Trophoblast cell (in vitro differentiated cells and primary cell): ENCODE data around the gene CALN1.
"Not testable (repeated sequence)": the region's sequence is repeated elsewhere in the genome, so short reads cannot be mapped to it uniquely, and the experiment has no call there.

Experiments
- DNase-seq, 2 donors: peaks; one replicate each; pipeline ENCODE4 v3.0.0-alpha.2; 2016
- H2AFZ ChIP-seq: 2 replicates; pipeline ENCODE4 v1.6.1; 2013; ENCODE audit warnings: low read length, moderate library complexity, mild to moderate bottlenecking; ENCODE audit not compliant: insufficient read depth, poor library complexity
- H2AK5ac ChIP-seq: 2 replicates; pipeline ENCODE4 v1.6.1; 2013; ENCODE audit warnings: mild to moderate bottlenecking, low read length
- H2BK120ac ChIP-seq: 2 replicates; pipeline ENCODE4 v1.6.1; 2013; ENCODE audit warnings: low read length, mild to moderate bottlenecking, moderate library complexity; ENCODE audit not compliant: insufficient read depth, poor library complexity
- H2BK12ac ChIP-seq: 2 replicates; pipeline ENCODE4 v1.6.1; 2013; ENCODE audit warnings: mild to moderate bottlenecking, low read length, moderate library complexity
- H2BK5ac ChIP-seq: 2 replicates; pipeline ENCODE4 v1.6.1; 2013; ENCODE audit warnings: low read length, low read depth, moderate library complexity, mild to moderate bottlenecking; ENCODE audit not compliant: poor library complexity
- H3K14ac ChIP-seq: 2 replicates; pipeline ENCODE4 v1.6.1; 2013; ENCODE audit warnings: mild to moderate bottlenecking, low read length
- H3K18ac ChIP-seq: 2 replicates; pipeline ENCODE4 v1.6.1; 2013; ENCODE audit warnings: mild to moderate bottlenecking, low read length
- H3K23ac ChIP-seq: 2 replicates; pipeline ENCODE4 v1.6.1; 2013; ENCODE audit warnings: low read length
- H3K27ac ChIP-seq: 2 replicates; pipeline ENCODE4 v1.5.1; 2013; ENCODE audit warnings: low read depth, mild to moderate bottlenecking, inconsistent platforms, low read length, moderate library complexity
- H3K27me3 ChIP-seq: 2 replicates; pipeline ENCODE4 v1.6.1; 2013; ENCODE audit warnings: inconsistent platforms, mild to moderate bottlenecking, low read length, moderate library complexity; ENCODE audit not compliant: insufficient read depth
- H3K36me3 ChIP-seq, 2 experiments: 1 replicate in 1 of 2; 2 replicates in 1 of 2; pipeline ENCODE4 v1.6.1; 2013; ENCODE audit warnings: low read length in 2 of 2, mild to moderate bottlenecking in 2 of 2, moderate library complexity in 1 of 2; ENCODE audit not compliant: insufficient read depth in 2 of 2, control insufficient read depth in 1 of 2
- H3K4ac ChIP-seq: 2 replicates; pipeline ENCODE4 v1.6.1; 2013; ENCODE audit warnings: low read depth, mild to moderate bottlenecking, low read length, moderate library complexity
- H3K4me1 ChIP-seq, 2 experiments: 1 replicate in 1 of 2; 2 replicates in 1 of 2; pipeline ENCODE4 v1.6.1; 2013; ENCODE audit warnings: low read length in 2 of 2, mild to moderate bottlenecking in 2 of 2, moderate library complexity in 1 of 2; ENCODE audit not compliant: insufficient read depth in 2 of 2, control insufficient read depth in 1 of 2
- H3K4me2 ChIP-seq: 2 replicates; pipeline ENCODE4 v1.6.1; 2013; ENCODE audit warnings: inconsistent platforms, mild to moderate bottlenecking, low read length, moderate library complexity
- H3K4me3 ChIP-seq: 2 replicates; pipeline ENCODE4 v1.5.1; 2013; ENCODE audit warnings: mild to moderate bottlenecking, low read depth, low read length, inconsistent platforms
- H3K79me1 ChIP-seq: one replicate; pipeline ENCODE4 v1.6.1; 2013; ENCODE audit warnings: low read length
- H3K79me2 ChIP-seq: 2 replicates; pipeline ENCODE4 v1.6.1; 2013; ENCODE audit warnings: low read length, mild to moderate bottlenecking; ENCODE audit not compliant: control insufficient read depth, insufficient read depth, poor library complexity
- H3K9ac ChIP-seq: 2 replicates; pipeline ENCODE4 v1.6.1; 2013; ENCODE audit warnings: mild to moderate bottlenecking, low read length
- H3K9me3 ChIP-seq: 2 replicates; pipeline ENCODE4 v1.6.1; 2013; ENCODE audit warnings: low read depth, mild to moderate bottlenecking, control low read depth, inconsistent platforms, low read length; ENCODE audit not compliant: insufficient read depth
- H4K12ac ChIP-seq: 2 replicates; pipeline ENCODE4 v1.6.1; 2013; ENCODE audit warnings: low read depth, mild to moderate bottlenecking, low read length, moderate library complexity
- H4K8ac ChIP-seq: 2 replicates; pipeline ENCODE4 v1.6.1; 2013; ENCODE audit warnings: low read depth, mild to moderate bottlenecking, low read length, moderate library complexity
- H4K91ac ChIP-seq: one replicate; pipeline ENCODE4 v1.6.1; 2013; ENCODE audit warnings: low read depth, mild to moderate bottlenecking, low read length, moderate library complexity
- WGBS: extraction: QIAGEN DNeasy Blood & Tissue Kit; methylation state at CpG from one replicate; pipeline ENCODE4 v1.1.7; 2013; ENCODE audit warnings: missing lambda C conversion rate; ENCODE audit not compliant: insufficient read length, insufficient coverage; ENCODE audit errors: extremely low coverage; 5-methylcytosine and 5-hydroxymethylcytosine counted together

The CALN1 gene

GRCh38 chr7:71933426-71933825 is 478.7 kb downstream of the CALN1 start:
- Histone ChIP-seq H3K79me1 (no peaks in the 10 kb centered on the region), H3K23ac (no peak overlapping the region), H3K27me3 (no peaks in the 10 kb centered on the region), H2BK5ac (no peak overlapping the region), H3K27ac (no peak overlapping the region), H3K14ac (no peak overlapping the region), H2AK5ac (no peak overlapping the region), H3K79me2 (no peaks in the 10 kb centered on the region), H3K18ac (no peak overlapping the region), H3K4ac (no peak overlapping the region), H3K36me3 (no peaks in the 10 kb centered on the region), H2AFZ (no peak overlapping the region), H4K91ac (no peak overlapping the region), H4K8ac (no peak overlapping the region), H2BK12ac (no peak overlapping the region), H3K4me1 (no peaks in the 10 kb centered on the region), H3K9me3 (no peaks in the 10 kb centered on the region), H2BK120ac (no peak overlapping the region), H3K4me3 (no peak overlapping the region), H4K12ac (no peak overlapping the region), H3K4me2 (no peak overlapping the region), H3K9ac (no peak overlapping the region)
- WGBS = no CpG with 5 or more reads among the region's 7 CpGs
- no peak for DNase-seq

GRCh38 chr7:71925663-71926062 is 486.5 kb downstream of the CALN1 start:
- Histone ChIP-seq H3K27me3 (no peaks in the 10 kb centered on the region), H4K12ac (no peak overlapping the region), H3K4me1 (no peaks in the 10 kb centered on the region), H3K79me1 (no peaks in the 10 kb centered on the region), H3K18ac (no peak overlapping the region), H2BK5ac (no peak overlapping the region), H3K9ac (no peak overlapping the region), H3K4me2 (no peak overlapping the region), H2BK12ac (no peak overlapping the region), H2BK120ac (no peak overlapping the region), H2AFZ (no peak overlapping the region), H4K91ac (no peak overlapping the region), H4K8ac (no peak overlapping the region), H3K36me3 (no peaks in the 10 kb centered on the region), H3K14ac (no peak overlapping the region), H3K4ac (no peak overlapping the region), H3K9me3 (peaks cover 4% of the 10 kb centered on the region), H3K27ac (no peak overlapping the region), H3K4me3 (no peak overlapping the region), H3K23ac (no peak overlapping the region), H3K79me2 (no peaks in the 10 kb centered on the region), H2AK5ac (no peak overlapping the region)
- no CpG with 5 or more reads among the region's 7 CpGs for WGBS
- DNase-seq = no peak

GRCh38 chr7:71914204-71914603 is 497.9 kb downstream of the CALN1 start:
- not testable (repeated sequence) for H3K36me3 ChIP-seq, H2BK12ac ChIP-seq, H3K18ac ChIP-seq, H4K8ac ChIP-seq, DNase-seq, H3K14ac ChIP-seq, H3K9ac ChIP-seq, H3K4ac ChIP-seq, H2BK5ac ChIP-seq, H3K9me3 ChIP-seq, H4K91ac ChIP-seq, H4K12ac ChIP-seq, H2BK120ac ChIP-seq, H2AFZ ChIP-seq, H3K4me2 ChIP-seq, H3K27ac ChIP-seq, H3K27me3 ChIP-seq, H3K4me1 ChIP-seq, H3K4me3 ChIP-seq, H3K23ac ChIP-seq, H2AK5ac ChIP-seq, H3K79me1 ChIP-seq, H3K79me2 ChIP-seq
- WGBS = no CpG with 5 or more reads among the region's 4 CpGs

- no peak overlapping the region for H2AFZ ChIP-seq
- H3K36me3 ChIP-seq = no peaks in the 10 kb centered on the region
- H3K4me3 ChIP-seq = no peak overlapping the region
- H2BK12ac ChIP-seq = no peak overlapping the region
- DNase-seq = no peak
- no peak overlapping the region for H3K4me2 ChIP-seq
- H3K14ac ChIP-seq = no peak overlapping the region
- H3K23ac ChIP-seq = no peak overlapping the region
- H3K27ac ChIP-seq = no peak overlapping the region
- no peak overlapping the region for H4K91ac ChIP-seq
- H3K4ac ChIP-seq = no peak overlapping the region
- no peak overlapping the region for H4K12ac ChIP-seq
- no peak overlapping the region for H4K8ac ChIP-seq
- no peak overlapping the region for H3K9ac ChIP-seq
- H3K79me2 ChIP-seq = no peaks in the 10 kb centered on the region
- H2BK5ac ChIP-seq = no peak overlapping the region
- H2AK5ac ChIP-seq = no peak overlapping the region
- no peaks in the 10 kb centered on the region for H3K4me1 ChIP-seq
- no peak overlapping the region for H2BK120ac ChIP-seq
- H3K18ac ChIP-seq = no peak overlapping the region
- no CpG with 5 or more reads among the region's 4 CpGs for WGBS
- H3K9me3 ChIP-seq = peaks cover 1% of the 10 kb centered on the region
- H3K79me1 ChIP-seq = no peaks in the 10 kb centered on the region
- H3K27me3 ChIP-seq = no peaks in the 10 kb centered on the region
Measured at GRCh38 chr7:71912476-71912875, 499.7 kb downstream of the CALN1 start.
